Tibial nerve (tissue), 4 donors: ENCODE measurements around the gene SAMD8.

Experiments used
- EP300 ChIP-seq, 2 donors: sonication (generic); formaldehyde crosslinking; IDR thresholded peaks; one replicate each; pipeline ENCODE4 v1.6.1; 2017; ENCODE audit warnings: antibody characterized with exemption in 2 of 2, mild to moderate bottlenecking in 1 of 2
- POLR2A ChIP-seq, 2 donors: fragments of 450-650 bp; IDR thresholded peaks; one replicate each; pipeline ENCODE4 v1.6.1; 2017; ENCODE audit warnings: antibody characterized with exemption in 2 of 2, mild to moderate bottlenecking in 2 of 2, moderate library complexity in 2 of 2
- TF ChIP-seq, protein P1 (sequence below), 5 experiments: fragments of 200-600 bp in 3 of 5; fragments of 450-650 bp in 2 of 5; sonication (generic) in 3 of 5; IDR thresholded peaks; one replicate each; pipeline ENCODE4 v1.5.1; 2016 to 2019; ENCODE audit warnings: antibody characterized with exemption in 5 of 5, mild to moderate bottlenecking in 3 of 5, moderate library complexity in 2 of 5

DNA sequence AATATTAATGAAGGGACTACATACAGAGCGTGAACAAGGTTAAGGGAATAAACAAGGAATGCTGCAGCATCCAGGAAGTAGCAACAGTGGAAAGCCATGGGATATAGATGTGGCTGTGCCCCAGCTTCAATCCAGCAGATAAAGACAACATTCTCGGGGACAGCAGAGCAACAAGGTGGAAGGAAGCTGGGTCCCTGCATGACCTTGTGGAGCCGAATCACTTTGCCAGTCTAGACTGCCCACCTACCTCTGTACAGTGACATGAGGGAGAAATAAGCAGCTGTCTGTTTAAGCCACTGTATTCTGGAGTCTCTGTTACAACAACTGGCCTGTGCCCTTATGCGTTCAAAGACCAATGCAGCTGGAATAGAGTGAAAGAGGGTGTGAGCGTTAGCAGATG, 30.1 kb upstream of the SAMD8 start:
- TF ChIP-seq, protein P1, sequence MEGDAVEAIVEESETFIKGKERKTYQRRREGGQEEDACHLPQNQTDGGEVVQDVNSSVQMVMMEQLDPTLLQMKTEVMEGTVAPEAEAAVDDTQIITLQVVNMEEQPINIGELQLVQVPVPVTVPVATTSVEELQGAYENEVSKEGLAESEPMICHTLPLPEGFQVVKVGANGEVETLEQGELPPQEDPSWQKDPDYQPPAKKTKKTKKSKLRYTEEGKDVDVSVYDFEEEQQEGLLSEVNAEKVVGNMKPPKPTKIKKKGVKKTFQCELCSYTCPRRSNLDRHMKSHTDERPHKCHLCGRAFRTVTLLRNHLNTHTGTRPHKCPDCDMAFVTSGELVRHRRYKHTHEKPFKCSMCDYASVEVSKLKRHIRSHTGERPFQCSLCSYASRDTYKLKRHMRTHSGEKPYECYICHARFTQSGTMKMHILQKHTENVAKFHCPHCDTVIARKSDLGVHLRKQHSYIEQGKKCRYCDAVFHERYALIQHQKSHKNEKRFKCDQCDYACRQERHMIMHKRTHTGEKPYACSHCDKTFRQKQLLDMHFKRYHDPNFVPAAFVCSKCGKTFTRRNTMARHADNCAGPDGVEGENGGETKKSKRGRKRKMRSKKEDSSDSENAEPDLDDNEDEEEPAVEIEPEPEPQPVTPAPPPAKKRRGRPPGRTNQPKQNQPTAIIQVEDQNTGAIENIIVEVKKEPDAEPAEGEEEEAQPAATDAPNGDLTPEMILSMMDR (IDR thresholded peaks at IDR 0.05) = no peak
- TF ChIP-seq EP300 (IDR thresholded peaks at IDR 0.05) (no peak), POLR2A (IDR thresholded peaks at IDR 0.05) (no peak)
